Measurements from ENCODE around the gene GALNT9. TPM values are rescaled to one million over a fixed set of nuclear protein-coding genes. Genes with fewer than 3 reads are reported as not detected.

Gene GALNT9
- total and polyA plus RNA-seq, 2 donors (not counting 1 experiment from before 2014, with no cell fraction given) = 0.71 to 2.4 TPM

DNA sequence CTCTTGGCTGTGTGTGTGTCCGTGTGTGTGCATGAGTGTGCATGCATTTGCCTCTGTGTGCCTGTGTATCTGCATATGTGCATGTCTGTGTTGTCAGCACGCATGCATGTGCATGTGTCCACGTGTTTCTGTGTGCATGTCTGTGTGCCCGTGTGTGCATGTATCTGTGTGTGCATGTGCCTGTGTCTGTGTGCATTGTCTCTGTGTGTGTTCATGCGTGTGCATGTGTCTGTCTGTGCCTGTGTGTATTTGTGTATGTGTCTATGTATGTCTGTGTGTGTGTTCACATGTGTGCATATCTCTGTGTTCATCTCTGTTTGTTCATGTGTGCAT is 1.1 kb upstream of the GALNT9 start:
- intact Hi-C loops (cut with micrococcal nuclease) = no loop called here
- ChIA-PET CTCF (no interaction called here), POLR2A (no interaction called here)
- peaks cover 27% of the 10 kb centered on the region for H3K27me3 Mint-ChIP-seq
- Histone ChIP-seq H3K79me2 (ENCODE audit: control insufficient read depth, insufficient read depth, low read length) (no peaks in the 10 kb centered on the region), H4K20me1 (ENCODE audit: control insufficient read depth, insufficient read depth, low read length, poor library complexity, severe bottlenecking) (no peaks in the 10 kb centered on the region), H3K4me1 (ENCODE audit: control insufficient read depth in 2 of 2, insufficient read depth in 2 of 2, low read length in 2 of 2) (peaks cover 6 to 11% of the 10 kb centered on the region in 2 donors), H3K4me3 (ENCODE audit: control extremely low read depth in 1 of 5, extremely low read depth in 1 of 5, insufficient read depth in 1 of 5, low read depth in 2 of 5, low read length in 4 of 5) (no peak overlapping the region), H2AFZ (ENCODE audit: insufficient read depth, low read depth, low read length, poor library complexity, severe bottlenecking) (no peak overlapping the region), H3K9me3 (ENCODE audit: control extremely low read depth in 1 of 3, control insufficient read depth in 2 of 3, insufficient read depth in 1 of 3, low read length in 2 of 3) (peaks cover 0 to 23% (median 0%) of the 10 kb centered on the region in 3 donors), H3K27ac (ENCODE audit: low read length in 2 of 2) (no peak overlapping the region), H3K27me3 (replicated peaks in 1 of 4; ENCODE audit: control extremely low read depth in 1 of 4, control insufficient read depth in 3 of 4, insufficient read depth in 4 of 4, low read length in 3 of 4) (peaks cover 0 to 28% (median 12%) of the 10 kb centered on the region in 4 experiments), H3K4me2 (replicated peaks; ENCODE audit: low read depth, low read length, poor library complexity, severe bottlenecking) (no peak overlapping the region), H3K9ac (ENCODE audit: low read length) (no peak overlapping the region), H3K36me3 (replicated peaks in 1 of 2; ENCODE audit: control extremely low read depth in 1 of 2, control insufficient read depth in 1 of 2, extremely low read depth in 1 of 2, insufficient read depth in 2 of 2, low read length in 1 of 2) (no peaks in the 10 kb centered on the region)
- H3K9me3 Mint-ChIP-seq (ENCODE audit: insufficient read depth) = peaks cover 2% of the 10 kb centered on the region
- DNase-seq (no peak), ATAC-seq (ENCODE audit: low read depth) (no peak)
- no peak for TF ChIP-seq CTCF (IDR thresholded peaks at IDR 0.05)
- TF ChIP-seq EZH2 (IDR thresholded peaks at IDR 0.05; ENCODE audit: borderline replicate concordance, insufficient read depth, low read depth, low read length, poor library complexity, severe bottlenecking) = no peak
- H3K4me3 Mint-ChIP-seq = no peak overlapping the region
- WGBS (ENCODE audit: insufficient coverage) = 87% methylated on average over 5 of the region's 5 CpGs
- H3K27ac Mint-ChIP-seq = no peak overlapping the region
- H3K4me1 Mint-ChIP-seq = no peaks in the 10 kb centered on the region

DNA sequence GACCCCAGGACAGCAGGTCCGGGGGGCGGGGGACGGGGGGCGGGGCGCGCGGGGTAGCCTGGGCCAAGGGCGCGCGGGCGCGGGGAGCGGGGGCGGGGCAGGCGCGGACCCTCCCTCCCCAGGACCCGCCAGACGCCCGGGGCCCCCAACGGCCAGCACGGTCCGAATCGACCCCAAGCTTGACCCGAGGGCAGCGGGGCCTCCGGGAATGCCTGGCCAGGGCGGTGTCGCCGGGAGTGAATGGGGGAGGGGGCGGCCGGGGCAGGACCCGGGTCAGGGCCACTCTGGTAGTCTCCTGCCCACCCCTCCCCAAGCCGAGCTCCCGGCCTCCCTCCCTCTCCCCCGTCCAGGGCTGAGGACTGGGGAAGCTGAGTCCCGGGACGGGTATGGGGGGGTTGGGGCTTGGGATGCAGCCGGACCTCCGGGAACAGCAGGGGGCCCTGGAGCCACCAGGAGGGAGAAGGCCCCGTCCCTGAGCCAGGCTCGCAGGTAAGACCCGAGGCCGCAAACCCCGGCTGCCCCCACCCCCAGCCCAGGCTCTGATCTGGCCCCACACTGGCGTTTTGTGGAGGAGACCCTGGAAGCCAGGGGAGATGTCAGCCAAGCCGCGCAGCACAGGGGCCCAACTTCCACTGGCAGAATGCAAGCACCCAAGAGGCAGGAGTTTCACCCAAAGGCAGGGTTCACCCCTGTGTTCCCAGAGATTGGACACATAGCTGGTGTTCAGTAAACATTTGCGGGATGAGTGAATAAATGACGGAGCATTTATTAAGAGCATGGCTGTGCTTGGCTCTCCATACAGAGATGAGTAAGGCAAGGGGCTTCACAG is 545 bp upstream of the GALNT9 start:
- H3K27ac Mint-ChIP-seq = no peak overlapping the region
- DNase-seq (no peak), ATAC-seq (ENCODE audit: low read depth) (no peak)
- WGBS (ENCODE audit: insufficient coverage) = 19% methylated on average over 36 of the region's 49 CpGs
- CTCF ChIA-PET = no interaction called here
- Histone ChIP-seq H2AFZ (ENCODE audit: insufficient read depth, low read depth, low read length, poor library complexity, severe bottlenecking) (no peak overlapping the region), H3K9ac (ENCODE audit: low read length) (no peak overlapping the region), H3K27me3 (replicated peaks in 1 of 4; ENCODE audit: control extremely low read depth in 1 of 4, control insufficient read depth in 3 of 4, insufficient read depth in 4 of 4, low read length in 3 of 4) (peaks cover 0 to 28% (median 12%) of the 10 kb centered on the region in 4 experiments), H4K20me1 (ENCODE audit: control insufficient read depth, insufficient read depth, low read length, poor library complexity, severe bottlenecking) (no peaks in the 10 kb centered on the region), H3K79me2 (ENCODE audit: control insufficient read depth, insufficient read depth, low read length) (no peaks in the 10 kb centered on the region), H3K4me1 (ENCODE audit: control insufficient read depth in 2 of 2, insufficient read depth in 2 of 2, low read length in 2 of 2) (peaks cover 6 to 11% of the 10 kb centered on the region in 2 donors), H3K4me3 (ENCODE audit: control extremely low read depth in 1 of 5, extremely low read depth in 1 of 5, insufficient read depth in 1 of 5, low read depth in 2 of 5, low read length in 4 of 5) (no peak overlapping the region), H3K27ac (ENCODE audit: low read length in 2 of 2) (no peak overlapping the region), H3K36me3 (replicated peaks in 1 of 2; ENCODE audit: control extremely low read depth in 1 of 2, control insufficient read depth in 1 of 2, extremely low read depth in 1 of 2, insufficient read depth in 2 of 2, low read length in 1 of 2) (no peaks in the 10 kb centered on the region), H3K9me3 (ENCODE audit: control extremely low read depth in 1 of 3, control insufficient read depth in 2 of 3, insufficient read depth in 1 of 3, low read length in 2 of 3) (peaks cover 0 to 23% (median 0%) of the 10 kb centered on the region in 3 donors), H3K4me2 (replicated peaks; ENCODE audit: low read depth, low read length, poor library complexity, severe bottlenecking) (no peak overlapping the region)
- POLR2A ChIA-PET = no interaction called here
- H3K9me3 Mint-ChIP-seq (ENCODE audit: insufficient read depth) = no peaks in the 10 kb centered on the region
- intact Hi-C loops (cut with micrococcal nuclease) = no loop called here
- TF ChIP-seq CTCF (IDR thresholded peaks at IDR 0.05) = no peak
- peaks cover 31% of the 10 kb centered on the region for H3K27me3 Mint-ChIP-seq
- no peaks in the 10 kb centered on the region for H3K4me1 Mint-ChIP-seq
- no peak overlapping the region for H3K4me3 Mint-ChIP-seq

Measured in B cell (primary cell).